Measurements from ENCODE around the gene POU3F4.
A peak's percentile ranks its signal among the peaks of the same experiment; 100 is the strongest.

POU3F4 gene

DNA sequence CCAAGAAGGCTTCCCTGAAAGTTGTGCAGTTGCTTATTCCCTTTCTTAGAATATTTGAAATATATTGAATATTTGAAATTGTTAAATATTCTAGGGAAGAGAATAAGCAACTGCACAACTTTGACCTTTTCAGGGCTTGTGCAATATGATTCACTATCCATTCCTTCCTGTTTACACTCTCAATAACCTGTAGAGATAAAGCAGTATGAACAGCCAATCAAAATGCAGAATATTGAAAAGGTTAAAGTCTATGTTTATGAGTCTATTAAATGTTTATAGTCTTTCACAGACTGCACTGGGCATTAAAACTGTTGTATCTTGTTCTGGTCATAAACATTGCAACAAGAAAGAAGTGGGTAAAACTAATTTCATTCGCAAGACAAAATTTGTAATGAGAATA is 13.8 kb downstream of the POU3F4 start:
- in situ Hi-C loops (cut with HindIII; ENCODE audit: low sequenced_read_pairs): no loop called here
- H3K4me3 ChIP-seq (ENCODE audit: low read depth, low read length): no peak overlapping the region
- no peak for DNase-seq (ENCODE audit: low read depth, low spot score)
- TF ChIP-seq, protein P1, sequence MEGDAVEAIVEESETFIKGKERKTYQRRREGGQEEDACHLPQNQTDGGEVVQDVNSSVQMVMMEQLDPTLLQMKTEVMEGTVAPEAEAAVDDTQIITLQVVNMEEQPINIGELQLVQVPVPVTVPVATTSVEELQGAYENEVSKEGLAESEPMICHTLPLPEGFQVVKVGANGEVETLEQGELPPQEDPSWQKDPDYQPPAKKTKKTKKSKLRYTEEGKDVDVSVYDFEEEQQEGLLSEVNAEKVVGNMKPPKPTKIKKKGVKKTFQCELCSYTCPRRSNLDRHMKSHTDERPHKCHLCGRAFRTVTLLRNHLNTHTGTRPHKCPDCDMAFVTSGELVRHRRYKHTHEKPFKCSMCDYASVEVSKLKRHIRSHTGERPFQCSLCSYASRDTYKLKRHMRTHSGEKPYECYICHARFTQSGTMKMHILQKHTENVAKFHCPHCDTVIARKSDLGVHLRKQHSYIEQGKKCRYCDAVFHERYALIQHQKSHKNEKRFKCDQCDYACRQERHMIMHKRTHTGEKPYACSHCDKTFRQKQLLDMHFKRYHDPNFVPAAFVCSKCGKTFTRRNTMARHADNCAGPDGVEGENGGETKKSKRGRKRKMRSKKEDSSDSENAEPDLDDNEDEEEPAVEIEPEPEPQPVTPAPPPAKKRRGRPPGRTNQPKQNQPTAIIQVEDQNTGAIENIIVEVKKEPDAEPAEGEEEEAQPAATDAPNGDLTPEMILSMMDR (IDR thresholded peaks at IDR 0.05; ENCODE audit: low read depth, low read length): no peak

DNA sequence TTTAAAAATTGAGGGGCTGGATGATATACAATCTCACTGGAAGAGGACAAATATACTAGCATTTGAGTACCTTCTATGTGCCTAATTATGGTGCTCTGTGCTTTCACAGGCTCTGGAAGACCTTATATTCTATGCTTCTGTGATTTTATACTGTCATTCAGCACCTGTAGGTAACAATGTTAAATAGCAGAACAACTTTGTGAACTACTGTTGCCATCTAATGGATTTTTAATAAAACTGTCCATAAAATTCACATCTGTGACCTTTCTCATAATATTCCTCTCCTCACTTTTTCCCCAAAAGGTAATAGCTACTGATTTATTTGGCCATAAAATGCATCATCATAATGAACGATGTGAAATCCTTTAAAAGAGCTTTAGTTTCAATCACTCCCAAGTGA is 21.9 kb downstream of the POU3F4 start:
- TF ChIP-seq, protein P1 (IDR thresholded peaks at IDR 0.05; ENCODE audit: low read depth, low read length): no peak
- in situ Hi-C loops (cut with HindIII; ENCODE audit: low sequenced_read_pairs): no loop called here
- DNase-seq (ENCODE audit: low read depth, low spot score): no peak
- H3K4me3 ChIP-seq (ENCODE audit: low read depth, low read length): no peak overlapping the region

DNA sequence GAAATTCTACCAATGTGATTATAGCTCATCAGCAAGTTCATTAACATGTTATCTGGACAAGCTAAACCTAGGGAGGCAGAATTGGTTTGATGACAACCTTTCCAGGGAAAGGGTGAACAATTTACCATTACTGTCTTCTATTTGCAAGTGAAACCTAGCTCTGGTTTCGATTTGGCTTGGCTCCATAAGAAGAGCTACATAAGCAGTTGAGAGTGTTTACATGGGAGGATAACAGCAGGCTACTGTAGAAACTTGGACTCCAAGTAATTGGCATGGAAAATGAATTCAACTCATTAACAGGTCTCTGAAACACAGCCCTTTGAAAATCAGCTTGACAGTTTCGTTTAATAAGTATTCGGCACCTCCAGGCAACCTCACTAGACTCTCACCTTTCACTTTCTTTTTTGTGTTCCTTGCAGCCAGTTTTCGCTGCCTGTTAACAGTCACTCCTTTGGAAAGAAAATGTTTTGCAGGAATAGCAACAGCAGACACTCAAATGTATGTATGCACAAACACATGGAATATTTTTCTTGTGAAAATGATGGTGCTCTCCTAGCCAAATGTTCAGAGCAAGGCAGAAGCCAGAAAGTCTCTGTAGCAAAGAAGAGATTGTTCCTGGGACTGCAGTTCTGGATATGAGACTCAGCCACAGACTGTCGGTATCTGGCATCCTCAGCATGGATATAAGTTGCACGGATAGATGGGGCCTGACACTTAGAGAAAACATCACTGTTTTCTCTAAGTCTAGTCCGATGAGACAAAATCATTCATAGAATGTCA is 27.5 kb downstream of the POU3F4 start:
- DNase-seq (ENCODE audit: low read depth, low spot score): peak; percentile 30
- H3K4me3 ChIP-seq (ENCODE audit: low read depth, low read length): peak overlapping the region; percentile 33
- in situ Hi-C loops (cut with HindIII; ENCODE audit: low sequenced_read_pairs): no loop called here
- TF ChIP-seq, protein P1 (IDR thresholded peaks at IDR 0.05; ENCODE audit: low read depth, low read length): no peak
